ENCODE measurements around the gene KIF7.

DNA sequence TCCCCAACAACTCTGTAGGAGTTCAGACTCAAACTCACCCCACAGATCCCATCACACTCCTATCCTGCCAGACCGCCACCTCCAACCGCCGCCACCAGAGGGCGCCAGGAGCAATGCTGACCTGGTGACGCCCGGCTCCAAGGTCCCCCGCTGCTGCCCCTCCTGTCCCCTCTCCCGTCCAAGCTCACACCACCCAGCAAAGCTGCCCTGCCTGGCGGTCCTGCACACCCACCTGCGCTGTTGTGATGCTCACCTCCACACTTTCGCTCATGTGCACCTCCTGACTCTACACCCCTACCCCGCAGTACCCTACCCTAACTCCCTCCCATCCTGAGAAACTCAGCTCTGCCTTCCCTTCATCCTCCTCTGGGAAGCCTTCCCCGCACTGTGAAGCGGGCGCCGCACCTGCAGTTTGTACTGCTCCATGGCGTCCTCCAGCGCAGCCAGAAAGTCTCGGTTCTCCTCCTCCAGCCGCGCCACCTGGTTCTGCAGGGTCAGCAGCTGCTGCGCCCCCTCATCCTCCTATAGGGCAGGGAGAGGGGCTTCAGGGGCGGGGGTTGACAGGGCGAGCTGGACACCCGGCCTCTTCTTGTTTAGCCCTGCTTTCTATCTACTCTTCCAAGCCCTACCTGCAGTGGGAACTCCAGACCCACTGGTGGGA lies 7.9 kb downstream of the KIF7 start:
- TF ChIP-seq, protein P1, sequence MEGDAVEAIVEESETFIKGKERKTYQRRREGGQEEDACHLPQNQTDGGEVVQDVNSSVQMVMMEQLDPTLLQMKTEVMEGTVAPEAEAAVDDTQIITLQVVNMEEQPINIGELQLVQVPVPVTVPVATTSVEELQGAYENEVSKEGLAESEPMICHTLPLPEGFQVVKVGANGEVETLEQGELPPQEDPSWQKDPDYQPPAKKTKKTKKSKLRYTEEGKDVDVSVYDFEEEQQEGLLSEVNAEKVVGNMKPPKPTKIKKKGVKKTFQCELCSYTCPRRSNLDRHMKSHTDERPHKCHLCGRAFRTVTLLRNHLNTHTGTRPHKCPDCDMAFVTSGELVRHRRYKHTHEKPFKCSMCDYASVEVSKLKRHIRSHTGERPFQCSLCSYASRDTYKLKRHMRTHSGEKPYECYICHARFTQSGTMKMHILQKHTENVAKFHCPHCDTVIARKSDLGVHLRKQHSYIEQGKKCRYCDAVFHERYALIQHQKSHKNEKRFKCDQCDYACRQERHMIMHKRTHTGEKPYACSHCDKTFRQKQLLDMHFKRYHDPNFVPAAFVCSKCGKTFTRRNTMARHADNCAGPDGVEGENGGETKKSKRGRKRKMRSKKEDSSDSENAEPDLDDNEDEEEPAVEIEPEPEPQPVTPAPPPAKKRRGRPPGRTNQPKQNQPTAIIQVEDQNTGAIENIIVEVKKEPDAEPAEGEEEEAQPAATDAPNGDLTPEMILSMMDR (IDR thresholded peaks at IDR 0.05), result peak; percentile 78 to 90 (median 86)
- no peak for TF ChIP-seq POLR2A (IDR thresholded peaks at IDR 0.05)
